Gastrocnemius medialis (tissue), 4 donors: Measurements from ENCODE around the gene NUDT14. TPM values are rescaled to one million over a fixed set of nuclear protein-coding genes. Genes with fewer than 3 reads are reported as not detected.

Experiments
- ATAC-seq, 2 donors: fragments of 150-250 bp; one replicate each; pipeline ENCODE4 v1.9.1; 2016
- DNase-seq, 2 donors: peaks; one replicate each; pipeline ENCODE4 v3.0.0-alpha.2; 2019
- H3K27ac ChIP-seq, 4 donors: fragments of 200-600 bp; sonication (generic); 1 replicate in 1 of 4; 2 replicates in 3 of 4; pipeline ENCODE4 v1.5.1; 2016 to 2018; ENCODE audit warnings: mild to moderate bottlenecking in 2 of 4, moderate library complexity in 1 of 4
- H3K27me3 ChIP-seq, 3 donors: fragments of 200-600 bp; sonication (generic) in 2 of 3; 1 replicate in 1 of 3; 2 replicates in 2 of 3; pipeline versions ENCODE4 v1.5.1 to v1.6.0; 2016 to 2019; ENCODE audit warnings: mild to moderate bottlenecking in 1 of 3, moderate library complexity in 1 of 3
- H3K36me3 ChIP-seq, 2 donors: fragments of 200-600 bp; sonication (generic) in 1 of 2; one replicate each; pipeline ENCODE4 v1.5.1; 2017 to 2018
- H3K4me1 ChIP-seq, 2 donors: fragments of 200-600 bp; sonication (generic) in 1 of 2; one replicate each; pipeline ENCODE4 v1.5.1; 2016 to 2017; ENCODE audit warnings: mild to moderate bottlenecking in 2 of 2
- H3K4me3 ChIP-seq, 4 donors: fragments of 200-600 bp; sonication (generic) in 3 of 4; 1 replicate in 1 of 4; 2 replicates in 3 of 4; pipeline ENCODE4 v1.5.1; 2016 to 2019; ENCODE audit warnings: mild to moderate bottlenecking in 2 of 4
- H3K9me3 ChIP-seq, 3 donors: fragments of 200-600 bp; sonication (generic) in 2 of 3; 1 replicate in 1 of 3; 2 replicates in 2 of 3; pipeline ENCODE4 v1.5.1; 2016 to 2019
- CTCF ChIP-seq, 5 experiments: fragments of 450-650 bp in 3 of 5; fragments of 200-600 bp in 2 of 5; sonication (generic) in 2 of 5; IDR thresholded peaks in 4 of 5; conservative IDR thresholded peaks in 1 of 5; 1 replicate in 4 of 5; 2 replicates in 1 of 5; pipeline ENCODE4 v1.5.1; 2016 to 2019; ENCODE audit warnings: antibody characterized with exemption in 5 of 5, mild to moderate bottlenecking in 3 of 5, moderate library complexity in 3 of 5
- POLR2A ChIP-seq, 2 donors: fragments of 450-650 bp; IDR thresholded peaks; one replicate each; pipeline ENCODE4 v1.6.1; 2017; ENCODE audit warnings: antibody characterized with exemption in 2 of 2, mild to moderate bottlenecking in 2 of 2, moderate library complexity in 2 of 2
- in situ Hi-C, 4 donors: fragments of 200-750 bp; cut with MboI; loops; one replicate each; pipeline versions ENCODE4 v1.15.0 to v1.8.0; 2017; ENCODE audit warnings: low sequenced_read_pairs in 4 of 4
- intact Hi-C: fragments of 100-400 bp; cut with DNase I; formaldehyde crosslinking; loops from one replicate; pipeline ENCODE4 v1.15.1; 2023; ENCODE audit warnings: low total_unique reads
- total RNA-seq, 4 donors: library from RNA; depleted of rRNA; stranded (reverse); fragments of >200 nt; gene quantifications; one replicate each; pipeline versions ENCODE4 v1.1.0 to v1.2.3, GENCODE V29; 2016

Gene NUDT14
- total RNA-seq, 4 donors from 2014 or later = 11.0 to 25.5 (median 16.4) TPM

GRCh38 chr14:105200074-105200473 lies 19.0 kb upstream of the NUDT14 start:
- H3K4me1 ChIP-seq = peaks cover 8 to 36% of the 10 kb centered on the region in 2 donors
- DNase-seq (no peak), ATAC-seq (no peak)
- H3K27me3 ChIP-seq = peaks cover 28 to 35% (median 32%) of the 10 kb centered on the region in 3 donors
- in situ Hi-C loops = loop anchor here in 1 of 4 donors (25.0 kb wide), 1 partner anchor 137 kb away; no protein-coding TSS in a partner anchor
- intact Hi-C loops = loop anchor here (5.0 kb wide), 2 partner anchors 82 to 108 kb away; no protein-coding TSS in a partner anchor
- H3K9me3 ChIP-seq = no peaks in the 10 kb centered on the region
- no peaks in the 10 kb centered on the region for H3K36me3 ChIP-seq
- no peak for TF ChIP-seq CTCF (IDR thresholded peaks at IDR 0.05 in 4 of 5, conservative IDR thresholded peaks at IDR 0.05 in 1 of 5)
- no peak for TF ChIP-seq POLR2A (IDR thresholded peaks at IDR 0.05)
- peak overlapping the region in 2 of 4 donors; percentile 73 to 74 for H3K27ac ChIP-seq
- no peak overlapping the region for H3K4me3 ChIP-seq

DNA sequence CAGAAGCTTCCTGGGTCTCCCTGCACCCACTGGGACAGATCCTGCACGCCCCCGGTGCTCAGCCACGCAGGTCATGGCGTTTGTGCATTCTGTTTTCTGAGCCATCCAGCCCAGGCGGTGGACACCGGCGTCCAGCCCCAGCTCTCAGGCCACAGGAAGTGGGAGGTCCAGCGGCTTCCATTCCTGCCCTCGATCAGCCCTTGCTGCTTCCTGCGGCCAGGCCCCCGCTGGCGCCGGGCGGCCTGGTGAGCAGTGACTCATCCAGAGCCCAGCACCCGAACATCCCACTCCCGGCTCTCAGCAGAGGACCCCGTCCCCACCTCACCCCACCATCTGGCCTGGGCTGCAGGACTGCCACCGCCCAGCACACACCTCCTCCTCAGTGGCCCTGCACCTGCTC lies 18.0 kb upstream of the NUDT14 start:
- peaks cover 32 to 37% (median 35%) of the 10 kb centered on the region in 3 donors for H3K27me3 ChIP-seq
- peaks cover 9 to 26% of the 10 kb centered on the region in 2 donors for H3K4me1 ChIP-seq
- no peak for TF ChIP-seq CTCF (IDR thresholded peaks at IDR 0.05 in 4 of 5, conservative IDR thresholded peaks at IDR 0.05 in 1 of 5)
- no peak for TF ChIP-seq POLR2A (IDR thresholded peaks at IDR 0.05)
- intact Hi-C loops (no loop called here), in situ Hi-C loops (no loop called here)
- no peaks in the 10 kb centered on the region for H3K9me3 ChIP-seq
- no peak overlapping the region for H3K4me3 ChIP-seq
- peak overlapping the region in 3 of 4 donors; percentile 70 to 74 (median 73) for H3K27ac ChIP-seq
- H3K36me3 ChIP-seq = no peaks in the 10 kb centered on the region
- ATAC-seq (no peak), DNase-seq (no peak)

- DNase-seq (no peak), ATAC-seq (no peak)
- peaks cover 32 to 38% (median 37%) of the 10 kb centered on the region in 3 donors for H3K27me3 ChIP-seq
- no peak overlapping the region for H3K4me3 ChIP-seq
- in situ Hi-C loops = no loop called here
- H3K36me3 ChIP-seq = no peaks in the 10 kb centered on the region
- no peaks in the 10 kb centered on the region for H3K9me3 ChIP-seq
- H3K4me1 ChIP-seq = peaks cover 14 to 24% of the 10 kb centered on the region in 2 donors
- TF ChIP-seq CTCF (IDR thresholded peaks at IDR 0.05 in 4 of 5, conservative IDR thresholded peaks at IDR 0.05 in 1 of 5) = peak in 2 of 5 experiments; percentile 21 to 26
- no peak for TF ChIP-seq POLR2A (IDR thresholded peaks at IDR 0.05)
- H3K27ac ChIP-seq = peak overlapping the region; percentile 42 to 74 (median 72)
- intact Hi-C loops = no loop called here
Measured at GRCh38 chr14:105198588-105198987, 17.5 kb upstream of the NUDT14 start.

DNA sequence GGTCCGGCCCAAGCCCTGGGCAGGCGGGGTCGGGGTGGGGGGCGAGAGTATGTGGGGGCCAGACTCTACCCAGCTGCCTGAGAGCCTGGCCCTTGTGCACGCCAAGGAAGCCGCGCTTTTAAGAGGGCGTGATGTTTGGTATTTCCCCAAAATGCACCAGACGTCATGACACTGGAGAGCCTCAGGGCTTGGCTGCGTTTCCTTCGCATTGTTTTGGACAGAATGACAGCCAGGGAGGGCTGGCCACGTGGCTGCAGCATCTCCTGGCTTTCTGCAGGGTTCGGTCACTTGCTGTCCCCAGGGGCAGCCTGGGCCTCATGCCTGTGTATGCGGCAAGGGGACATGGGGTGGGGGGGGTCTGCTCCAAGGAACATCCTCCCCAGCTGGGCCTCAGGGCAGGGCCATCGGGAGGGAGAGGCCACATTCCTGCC lies 16.1 kb upstream of the NUDT14 start:
- DNase-seq = no peak

More for the DNA sequence above, 16.1 kb upstream of the NUDT14 start:
- Histone ChIP-seq H3K36me3 (no peaks in the 10 kb centered on the region), H3K9me3 (no peaks in the 10 kb centered on the region), H3K27ac (peak overlapping the region; percentile 61 to 74 (median 74)), H3K4me3 (peak overlapping the region in 2 of 4 donors; percentile 1 to 32), H3K4me1 (peaks cover 13 to 17% of the 10 kb centered on the region in 2 donors), H3K27me3 (peaks cover 34 to 40% (median 37%) of the 10 kb centered on the region in 3 donors)
- TF ChIP-seq CTCF (IDR thresholded peaks at IDR 0.05 in 4 of 5, conservative IDR thresholded peaks at IDR 0.05 in 1 of 5) = no peak
- no peak for TF ChIP-seq POLR2A (IDR thresholded peaks at IDR 0.05)
- in situ Hi-C loops = no loop called here
- intact Hi-C loops = no loop called here
- ATAC-seq = peak; percentile 34 to 58
